Activated T-cell treated with anti-CD3 and anti-CD28 coated beads, Interleukin-2, amount 50 U/mL, for 1 hour (primary cell): Measurements from ENCODE around the gene YARS1.

Experiments used
- DNase-seq: peaks from one replicate; pipeline ENCODE4 v3.0.0-alpha.2; 2020

The YARS1 gene

GRCh38 chr1:32775640-32776337, 41.4 kb downstream of the YARS1 start:
- DNase-seq, result no peak

GRCh38 chr1:32774950-32775634, 42.1 kb downstream of the YARS1 start:
- no peak for DNase-seq

DNA sequence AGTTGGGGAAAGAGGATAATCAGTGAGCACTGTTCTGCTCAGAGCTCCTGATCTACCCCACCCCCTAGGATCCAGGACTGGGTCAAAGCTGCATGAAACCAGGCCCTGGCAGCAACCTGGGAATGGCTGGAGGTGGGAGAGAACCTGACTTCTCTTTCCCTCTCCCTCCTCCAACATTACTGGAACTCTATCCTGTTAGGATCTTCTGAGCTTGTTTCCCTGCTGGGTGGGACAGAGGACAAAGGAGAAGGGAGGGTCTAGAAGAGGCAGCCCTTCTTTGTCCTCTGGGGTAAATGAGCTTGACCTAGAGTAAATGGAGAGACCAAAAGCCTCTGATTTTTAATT, 42.7 kb downstream of the YARS1 start:
- no peak for DNase-seq

DNA sequence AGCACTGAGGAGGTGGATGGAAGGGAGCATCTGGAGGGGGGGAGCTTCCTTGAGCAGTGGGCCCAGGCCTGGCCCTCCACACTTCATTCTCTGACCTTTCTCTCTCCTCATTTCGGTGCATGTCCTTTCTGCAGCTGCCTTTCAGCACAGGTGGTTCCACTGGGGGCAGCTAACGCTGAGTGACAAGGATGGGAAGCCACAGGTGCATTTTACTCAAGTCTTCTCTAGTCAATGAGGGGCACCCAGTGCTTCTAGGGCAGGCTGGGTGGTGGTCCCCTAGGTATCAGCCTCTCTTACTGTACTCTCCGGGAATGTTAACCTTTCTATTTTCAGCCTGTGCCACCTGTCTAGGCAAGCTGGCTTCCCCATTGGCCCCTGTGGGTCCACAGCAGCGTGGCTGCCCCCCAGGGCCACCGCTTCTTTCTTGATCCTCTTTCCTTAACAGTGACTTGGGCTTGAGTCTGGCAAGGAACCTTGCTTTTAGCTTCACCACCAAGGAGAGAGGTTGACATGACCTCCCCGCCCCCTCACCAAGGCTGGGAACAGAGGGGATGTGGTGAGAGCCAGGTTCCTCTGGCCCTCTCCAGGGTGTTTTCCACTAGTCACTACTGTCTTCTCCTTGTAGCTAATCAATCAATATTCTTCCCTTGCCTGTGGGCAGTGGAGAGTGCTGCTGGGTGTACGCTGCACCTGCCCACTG, 43.2 kb downstream of the YARS1 start:
- no peak for DNase-seq

DNA sequence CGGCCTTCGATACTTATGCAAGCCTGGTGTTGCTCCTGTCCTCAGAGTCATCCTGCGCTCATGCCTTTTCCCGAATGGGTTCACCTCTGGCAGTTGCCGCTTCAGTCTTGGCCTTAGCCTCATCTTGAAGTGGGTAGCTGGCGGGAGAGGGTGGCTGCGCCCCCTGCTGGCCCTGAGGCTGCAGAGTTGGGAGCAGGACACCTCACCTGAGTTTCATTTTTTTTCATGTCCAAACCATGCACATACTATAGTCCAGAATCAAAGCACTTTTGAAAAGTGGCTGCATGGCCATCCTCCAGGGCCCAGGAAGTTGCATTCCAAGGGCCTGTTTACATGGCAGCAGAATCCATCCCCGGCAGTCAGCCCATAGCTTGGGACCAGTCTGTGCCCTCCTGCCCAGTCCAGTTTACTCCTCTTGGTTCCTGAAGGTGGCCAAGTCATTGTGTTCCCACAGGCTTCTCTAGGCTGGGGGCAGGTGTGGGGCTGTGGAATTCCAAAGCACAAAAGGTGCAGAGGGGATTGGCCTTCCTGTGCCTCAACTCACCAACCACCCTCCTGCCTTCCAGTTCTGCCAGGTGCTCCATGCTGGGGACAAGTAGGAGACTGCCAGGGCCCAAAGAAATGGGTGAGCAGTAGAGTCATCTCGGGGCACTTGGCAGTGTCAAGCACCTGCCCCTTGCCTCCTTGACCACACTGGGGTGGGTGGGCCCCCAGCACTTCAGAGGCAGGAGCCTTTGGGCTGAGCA, 44.0 kb downstream of the YARS1 start:
- DNase-seq, result peak; percentile 79

GRCh38 chr1:32772281-32773017, 44.7 kb downstream of the YARS1 start:
- no peak for DNase-seq

DNA sequence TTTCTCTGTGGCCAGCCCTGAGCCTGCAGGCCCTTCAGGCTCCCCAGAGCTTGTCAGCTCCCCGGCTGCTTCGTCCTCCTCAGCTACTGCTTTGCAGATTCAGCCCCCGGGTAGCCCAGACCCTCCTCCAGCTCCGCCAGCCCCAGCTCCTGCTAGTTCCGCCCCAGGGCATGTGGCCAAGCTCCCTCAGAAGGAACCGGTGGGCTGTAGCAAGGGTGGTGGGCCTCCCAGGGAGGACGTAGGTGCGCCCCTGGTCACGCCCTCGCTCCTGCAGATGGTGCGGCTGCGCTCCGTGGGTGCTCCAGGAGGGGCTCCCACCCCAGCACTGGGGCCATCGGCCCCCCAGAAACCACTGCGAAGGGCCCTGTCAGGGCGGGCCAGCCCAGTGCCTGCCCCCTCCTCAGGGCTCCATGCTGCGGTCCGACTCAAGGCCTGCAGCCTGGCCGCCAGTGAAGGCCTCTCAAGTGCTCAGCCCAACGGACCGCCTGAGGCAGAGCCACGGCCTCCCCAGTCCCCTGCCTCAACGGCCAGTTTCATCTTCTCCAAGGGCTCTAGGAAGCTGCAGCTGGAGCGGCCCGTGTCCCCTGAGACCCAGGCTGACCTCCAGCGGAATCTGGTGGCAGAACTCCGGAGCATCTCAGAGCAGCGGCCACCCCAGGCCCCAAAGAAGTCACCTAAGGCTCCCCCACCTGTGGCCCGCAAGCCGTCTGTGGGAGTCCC, 45.4 kb downstream of the YARS1 start:
- no peak for DNase-seq

DNA sequence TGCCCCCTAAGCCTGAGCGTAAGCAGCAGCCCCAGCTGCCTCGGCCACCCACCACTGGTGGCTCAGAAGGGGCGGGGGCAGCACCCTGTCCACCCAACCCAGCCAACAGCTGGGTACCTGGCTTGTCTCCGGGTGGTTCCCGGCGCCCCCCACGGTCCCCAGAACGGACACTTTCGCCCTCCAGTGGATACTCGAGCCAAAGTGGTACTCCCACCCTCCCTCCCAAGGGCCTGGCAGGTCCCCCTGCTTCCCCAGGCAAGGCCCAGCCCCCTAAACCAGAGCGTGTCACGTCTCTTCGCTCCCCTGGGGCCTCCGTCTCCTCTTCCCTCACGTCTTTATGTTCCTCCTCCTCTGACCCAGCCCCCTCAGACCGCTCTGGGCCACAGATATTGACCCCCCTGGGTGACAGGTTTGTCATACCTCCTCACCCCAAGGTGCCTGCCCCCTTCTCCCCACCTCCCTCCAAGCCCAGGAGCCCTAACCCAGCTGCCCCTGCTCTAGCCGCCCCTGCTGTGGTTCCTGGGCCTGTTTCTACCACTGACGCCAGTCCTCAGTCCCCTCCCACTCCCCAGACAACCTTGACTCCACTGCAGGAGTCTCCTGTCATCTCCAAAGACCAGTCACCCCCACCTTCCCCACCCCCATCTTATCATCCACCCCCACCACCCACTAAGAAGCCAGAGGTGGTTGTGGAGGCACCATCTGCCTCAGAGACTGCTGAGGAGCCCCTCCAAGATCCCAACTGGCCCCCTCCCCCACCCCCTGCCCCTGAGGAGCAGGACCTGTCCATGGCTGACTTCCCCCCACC, 46.2 kb downstream of the YARS1 start:
- DNase-seq, result no peak

GRCh38 chr1:32770221-32770731, 46.9 kb downstream of the YARS1 start:
- DNase-seq, result no peak

GRCh38 chr1:32769524-32770220, 47.5 kb downstream of the YARS1 start:
- no peak for DNase-seq

DNA sequence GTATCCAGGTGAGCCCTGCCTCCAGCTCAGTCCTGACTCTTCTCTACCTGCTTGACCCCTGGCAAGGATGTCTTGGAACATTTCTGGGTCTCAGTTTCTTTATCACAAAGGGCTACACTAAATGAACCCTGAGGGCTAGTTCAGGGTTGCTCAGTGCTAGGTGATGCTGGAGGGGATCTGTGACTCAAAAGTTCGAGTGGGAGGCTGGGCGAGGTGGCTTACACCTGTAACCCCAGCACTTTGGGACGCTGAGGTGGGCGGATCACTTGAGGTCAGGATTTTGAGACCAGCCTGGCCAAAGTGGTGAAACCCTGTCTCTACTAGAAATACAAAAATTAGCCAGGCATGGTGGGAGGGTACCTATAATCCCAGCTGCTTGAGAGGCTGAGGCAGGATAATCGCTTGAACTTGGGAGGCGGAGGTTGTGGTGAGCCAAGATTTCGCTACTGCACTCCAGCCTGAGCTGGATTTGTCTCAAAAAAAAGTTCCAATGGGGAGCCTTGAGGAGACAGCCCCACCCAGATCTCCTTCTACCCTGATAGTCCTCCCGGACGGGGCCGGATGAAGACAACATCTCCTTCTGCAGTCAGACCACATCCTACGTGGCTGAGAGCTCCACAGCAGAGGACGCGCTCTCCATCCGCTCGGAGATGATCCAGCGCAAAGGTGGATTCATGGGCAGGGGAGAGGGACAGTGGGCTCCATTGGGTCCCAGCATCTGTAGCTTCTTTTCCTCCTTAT, 48.9 kb downstream of the YARS1 start:
- DNase-seq, result no peak

GRCh38 chr1:32767641-32768040, 49.5 kb downstream of the YARS1 start:
- no peak for DNase-seq

DNA sequence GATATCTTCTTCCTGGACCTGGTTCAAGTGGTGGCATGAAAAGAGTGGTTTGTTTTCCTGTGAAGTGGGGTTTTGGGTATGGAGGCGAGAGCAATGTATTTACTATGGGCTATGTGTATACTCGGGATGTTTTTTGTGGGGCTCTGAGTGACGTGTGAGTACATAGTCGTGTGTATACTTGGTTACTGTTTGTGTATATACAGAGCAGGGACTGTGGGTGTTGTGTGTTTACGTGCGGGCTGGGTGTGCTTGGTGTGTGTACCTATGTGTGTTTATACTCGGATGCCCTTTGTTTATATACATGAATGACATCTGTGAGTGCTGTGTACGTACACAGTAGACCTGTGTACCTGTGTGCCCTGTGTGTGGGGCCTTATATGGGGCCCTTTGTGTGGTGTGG, 50.0 kb downstream of the YARS1 start:
- no peak for DNase-seq

DNA sequence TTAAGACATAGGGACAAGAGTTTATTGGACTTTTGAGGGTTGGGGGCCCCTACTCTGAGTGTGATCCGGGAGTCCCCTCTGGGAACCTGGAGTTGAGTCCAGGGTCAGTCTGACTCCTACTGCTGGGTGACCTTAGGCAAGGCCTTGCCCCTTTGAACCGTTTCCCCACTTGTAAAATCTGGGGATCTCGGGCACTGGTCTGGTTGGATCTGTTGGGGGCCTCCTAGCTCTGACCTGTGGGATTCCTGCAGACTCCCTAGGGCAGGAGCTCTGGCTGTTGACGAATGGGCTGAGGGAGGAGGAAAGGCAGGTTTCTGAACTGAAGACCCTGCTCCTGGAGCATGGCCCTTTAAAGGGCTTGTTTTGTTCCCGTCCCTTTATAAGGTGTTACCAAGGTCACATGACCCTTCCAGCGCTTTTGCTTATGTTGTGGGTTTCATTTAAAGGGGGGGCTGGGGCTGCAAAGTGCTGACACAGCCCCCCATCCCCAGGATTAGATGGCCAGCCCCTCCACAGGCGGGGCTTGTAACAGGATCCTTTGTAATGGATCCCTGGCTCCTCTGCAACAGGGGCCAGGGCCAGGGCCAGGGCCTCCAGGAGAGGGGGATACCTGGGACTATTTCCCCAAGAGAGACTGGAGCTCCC, 50.7 kb downstream of the YARS1 start:
- DNase-seq, result no peak

DNA sequence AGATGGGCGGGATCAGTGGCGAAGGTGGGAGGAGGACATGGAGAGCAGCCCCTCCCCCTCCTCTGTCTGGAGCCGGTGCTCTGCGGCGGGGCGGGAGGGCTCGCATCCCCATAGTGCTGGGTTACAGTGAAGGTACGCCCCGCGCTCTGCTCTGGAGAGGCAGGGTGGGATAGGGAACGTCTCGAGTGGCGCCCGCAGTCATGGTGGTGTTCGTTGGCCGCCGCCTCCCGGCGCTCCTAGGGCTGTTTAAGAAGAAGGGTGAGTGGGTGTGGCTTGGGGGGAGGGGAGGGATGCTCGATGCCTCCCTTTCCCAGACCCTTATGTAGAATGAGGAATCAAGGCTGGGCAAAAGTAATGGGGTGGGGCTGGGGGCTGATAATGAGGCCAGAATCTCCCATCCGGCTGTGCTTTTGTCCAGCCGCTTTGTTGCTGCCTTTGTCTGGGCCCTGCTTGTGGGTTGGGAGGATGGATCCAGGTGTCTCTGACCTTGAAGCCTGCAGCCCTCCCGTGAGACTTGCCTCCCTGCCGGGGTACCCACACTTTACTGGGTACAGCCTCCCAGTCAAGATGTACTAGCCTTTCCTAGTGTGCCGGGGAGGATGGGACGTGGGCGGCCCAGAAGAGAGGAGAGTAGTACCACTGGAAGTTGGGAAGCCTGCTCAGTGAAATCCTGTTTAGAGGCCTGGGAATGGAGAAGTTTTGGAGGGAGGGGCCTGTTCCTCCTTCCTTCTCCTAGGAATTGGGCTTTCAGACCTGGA, 51.4 kb downstream of the YARS1 start:
- DNase-seq, result no peak

GRCh38 chr1:32764826-32765569, 52.2 kb downstream of the YARS1 start:
- no peak for DNase-seq

DNA sequence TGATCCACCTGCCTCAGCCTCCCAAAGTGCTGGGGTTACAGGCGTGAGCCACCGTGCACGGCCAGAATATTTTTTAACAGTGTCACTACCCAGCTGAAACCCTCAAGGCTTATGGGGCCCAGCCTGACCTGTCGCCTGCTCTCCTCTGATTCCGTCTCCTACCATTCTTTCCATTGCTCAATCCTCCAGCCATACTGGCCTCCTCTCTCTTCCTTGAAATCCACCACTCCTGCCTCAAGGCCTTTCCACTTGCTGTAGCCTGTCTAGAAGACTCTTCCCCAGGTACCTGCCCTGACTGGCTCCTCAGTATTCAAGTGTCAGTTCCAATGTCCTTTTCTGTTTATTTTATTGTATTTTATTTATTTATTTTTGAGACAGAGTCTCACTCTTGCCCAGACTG, 53.9 kb downstream of the YARS1 start:
- no peak for DNase-seq

GRCh38 chr1:32761936-32762335, 55.2 kb downstream of the YARS1 start:
- DNase-seq, result no peak
